Central memory CD8-positive, alpha-beta T cell (primary cell): ENCODE data around the gene GTF2H4.
A peak's percentile ranks its signal among the peaks of the same experiment; 100 is the strongest.
"Not testable (repeated sequence)": the region's sequence is repeated elsewhere in the genome, so short reads cannot be mapped to it uniquely, and the experiment has no call there.

Experiments
- ATAC-seq: fragments of 150-1000 bp; cut with Tn5 transposase; replicated peaks from 2 replicates; pipeline ENCODE4 v1.10.0; 2022; ENCODE audit warnings: mild to moderate bottlenecking, moderate FRiP score, moderate number of reproducible peaks; ENCODE audit not compliant: poor library complexity, severe bottlenecking; ENCODE audit errors: extremely low read depth
- DNase-seq, 2 donors: peaks; one replicate each; pipeline ENCODE4 v3.0.0; 2021; ENCODE audit warnings: low spot score in 2 of 2
- H3K27ac Mint-ChIP-seq: one replicate; pipeline ENCODE4 v1.8.0; 2022; ENCODE audit warnings: low read depth, mild to moderate bottlenecking, moderate library complexity, mixed read lengths
- H3K27me3 Mint-ChIP-seq: one replicate; pipeline ENCODE4 v1.8.0; 2022; ENCODE audit warnings: mixed read lengths
- H3K36me3 Mint-ChIP-seq: one replicate; pipeline ENCODE4 v1.8.0; 2022; ENCODE audit warnings: mild to moderate bottlenecking, moderate library complexity, mixed read lengths; ENCODE audit not compliant: insufficient read depth
- H3K4me1 Mint-ChIP-seq: one replicate; pipeline ENCODE4 v1.8.0; 2022; ENCODE audit warnings: mixed read lengths
- H3K4me3 Mint-ChIP-seq: one replicate; pipeline ENCODE4 v1.8.0; 2022; ENCODE audit warnings: mild to moderate bottlenecking, moderate library complexity, mixed read lengths
- H3K9me3 Mint-ChIP-seq: one replicate; pipeline ENCODE4 v1.8.0; 2022; ENCODE audit warnings: mixed read lengths

Gene GTF2H4

GRCh38 chr6:30907758-30908591, at the start of gene GTF2H4:
Gene GTF2H4 (plus strand): TSS chr6:30908207.
- Mint-ChIP-seq H3K27ac (peak within 1 kb of the TSS; percentile 32), H3K36me3 (peaks cover 6% of the 10 kb centered on the region), H3K9me3 (no peaks in the 10 kb centered on the region), H3K27me3 (no peaks in the 10 kb centered on the region), H3K4me1 (peaks cover 24% of the 10 kb centered on the region), H3K4me3 (peak within 1 kb of the TSS; percentile 93)
- peak; percentile 99 for ATAC-seq
- peak; percentile 80 to 85 for DNase-seq

DNA sequence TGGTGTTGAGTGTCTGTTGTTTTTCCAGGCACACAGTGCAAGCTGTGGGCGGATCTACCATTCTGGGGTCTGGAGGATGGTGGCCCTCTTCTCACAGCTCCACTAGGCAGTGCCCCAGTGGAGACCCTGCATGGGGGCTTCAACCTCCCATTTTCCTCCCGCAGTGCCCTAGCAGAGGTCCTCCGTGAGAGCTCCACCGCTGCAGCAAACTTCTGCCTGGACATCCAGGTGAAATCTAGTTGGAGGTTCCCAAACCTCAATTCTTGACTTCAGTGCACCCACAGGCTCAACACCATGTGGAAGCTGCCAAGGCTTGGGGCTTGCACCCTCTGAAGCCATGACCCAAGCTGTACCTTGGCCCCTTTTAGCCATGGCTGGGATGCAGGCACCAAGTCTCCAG, 48.3 kb upstream of the GTF2H4 start:
- H3K27me3 Mint-ChIP-seq = peaks cover 24% of the 10 kb centered on the region
- not testable (repeated sequence) for H3K4me3 Mint-ChIP-seq, H3K9me3 Mint-ChIP-seq, H3K27ac Mint-ChIP-seq, H3K4me1 Mint-ChIP-seq, ATAC-seq, DNase-seq, H3K36me3 Mint-ChIP-seq

- no peak overlapping the region for H3K27ac Mint-ChIP-seq
Measured at GRCh38 chr6:30861257-30862048, 46.6 kb upstream of the GTF2H4 start.

DNA sequence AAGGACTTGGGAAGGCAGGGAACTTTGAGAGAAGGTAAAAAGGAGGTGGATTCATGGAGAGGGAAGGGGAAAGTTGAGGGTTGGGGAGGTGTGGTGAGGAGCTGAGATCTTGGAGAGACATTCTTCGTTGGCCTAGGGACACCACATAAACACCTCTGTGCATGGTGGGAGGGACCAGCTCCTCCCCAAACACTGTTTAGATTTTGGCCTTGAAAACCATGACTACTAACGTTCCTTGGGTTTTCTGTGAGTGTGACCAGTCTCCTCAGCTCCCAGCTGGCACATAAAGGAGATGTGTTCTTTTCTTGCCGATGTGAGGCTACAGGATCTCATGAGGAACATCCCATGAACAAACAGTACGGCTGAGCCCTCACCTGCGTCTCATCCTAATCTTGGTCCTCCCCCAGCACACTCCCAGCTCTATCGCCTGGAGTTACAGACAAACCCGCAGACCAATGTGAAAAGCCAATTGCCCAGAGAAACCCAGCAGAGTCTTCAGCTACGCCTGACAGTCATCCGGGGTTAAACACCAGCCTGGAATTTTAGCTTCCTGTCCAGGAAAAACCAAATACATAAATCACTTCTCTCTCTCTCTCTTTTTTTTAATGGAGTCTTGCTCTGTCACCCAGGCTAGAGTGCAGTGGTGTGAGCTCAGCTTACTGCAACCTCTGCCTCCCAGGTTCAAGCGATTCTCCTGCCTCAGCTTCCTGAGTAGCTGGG, 45.7 kb upstream of the GTF2H4 start:
- Mint-ChIP-seq H3K4me3 (no peak overlapping the region), H3K36me3 (peaks cover 2% of the 10 kb centered on the region), H3K27ac (no peak overlapping the region), H3K9me3 (no peaks in the 10 kb centered on the region), H3K27me3 (no peaks in the 10 kb centered on the region), H3K4me1 (no peaks in the 10 kb centered on the region)
- DNase-seq (no peak), ATAC-seq (no peak)

More at GRCh38 chr6:30861257-30862048, 46.6 kb upstream of the GTF2H4 start:
- Mint-ChIP-seq H3K9me3 (no peaks in the 10 kb centered on the region), H3K4me3 (no peak overlapping the region), H3K4me1 (no peaks in the 10 kb centered on the region), H3K27me3 (peaks cover 7% of the 10 kb centered on the region), H3K36me3 (peaks cover 2% of the 10 kb centered on the region)
- ATAC-seq = no peak
- DNase-seq = no peak

- no peak overlapping the region for H3K27ac Mint-ChIP-seq
- H3K36me3 Mint-ChIP-seq = peaks cover 2% of the 10 kb centered on the region
- ATAC-seq = no peak
- no peak for DNase-seq
- H3K4me1 Mint-ChIP-seq = no peaks in the 10 kb centered on the region
- H3K27me3 Mint-ChIP-seq = no peaks in the 10 kb centered on the region
- no peak overlapping the region for H3K4me3 Mint-ChIP-seq
- H3K9me3 Mint-ChIP-seq = no peaks in the 10 kb centered on the region
Measured at GRCh38 chr6:30864325-30864724, 43.7 kb upstream of the GTF2H4 start.

DNA sequence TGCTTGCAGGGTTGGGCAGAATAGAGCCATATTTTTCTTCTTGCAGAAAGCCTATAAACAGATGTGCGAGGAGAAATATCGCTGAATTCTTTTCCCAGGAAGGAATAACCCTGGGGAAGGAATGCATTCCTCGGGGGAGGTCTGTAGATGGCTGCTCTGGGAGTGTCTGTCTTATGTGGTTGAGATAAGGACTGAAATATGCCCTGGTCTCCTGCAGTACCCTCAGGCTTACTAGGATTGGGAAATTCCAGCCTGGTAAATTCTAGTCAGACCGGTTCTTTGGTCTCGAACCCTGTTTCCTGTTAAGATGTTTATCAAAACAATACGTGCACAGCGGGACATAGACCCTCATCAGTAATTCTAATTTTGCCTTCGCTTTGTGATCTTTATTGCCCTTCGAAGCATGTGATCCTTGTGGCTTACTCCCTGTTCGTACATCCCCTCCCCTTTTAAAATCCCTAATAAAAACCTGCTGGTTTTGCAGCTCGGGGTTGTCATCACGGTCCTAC, 38.7 kb upstream of the GTF2H4 start:
- not testable (repeated sequence) for H3K36me3 Mint-ChIP-seq, ATAC-seq, H3K4me3 Mint-ChIP-seq, DNase-seq, H3K4me1 Mint-ChIP-seq, H3K27ac Mint-ChIP-seq
- Mint-ChIP-seq H3K27me3 (peaks cover 12% of the 10 kb centered on the region), H3K9me3 (peaks cover 11% of the 10 kb centered on the region)

GRCh38 chr6:30870546-30870945, 37.5 kb upstream of the GTF2H4 start:
- no peak for ATAC-seq
- DNase-seq = no peak
- Mint-ChIP-seq H3K4me3 (no peak overlapping the region), H3K27me3 (peaks cover 12% of the 10 kb centered on the region), H3K27ac (no peak overlapping the region), H3K36me3 (peaks cover 3% of the 10 kb centered on the region), H3K4me1 (no peaks in the 10 kb centered on the region), H3K9me3 (peaks cover 11% of the 10 kb centered on the region)

- ATAC-seq (no peak), DNase-seq (no peak)
- Mint-ChIP-seq H3K27me3 (peaks cover 12% of the 10 kb centered on the region), H3K27ac (no peak overlapping the region), H3K4me1 (no peaks in the 10 kb centered on the region), H3K9me3 (peaks cover 11% of the 10 kb centered on the region), H3K36me3 (peaks cover 3% of the 10 kb centered on the region), H3K4me3 (no peak overlapping the region)
Measured at GRCh38 chr6:30871592-30872183, 36.3 kb upstream of the GTF2H4 start.

DNA sequence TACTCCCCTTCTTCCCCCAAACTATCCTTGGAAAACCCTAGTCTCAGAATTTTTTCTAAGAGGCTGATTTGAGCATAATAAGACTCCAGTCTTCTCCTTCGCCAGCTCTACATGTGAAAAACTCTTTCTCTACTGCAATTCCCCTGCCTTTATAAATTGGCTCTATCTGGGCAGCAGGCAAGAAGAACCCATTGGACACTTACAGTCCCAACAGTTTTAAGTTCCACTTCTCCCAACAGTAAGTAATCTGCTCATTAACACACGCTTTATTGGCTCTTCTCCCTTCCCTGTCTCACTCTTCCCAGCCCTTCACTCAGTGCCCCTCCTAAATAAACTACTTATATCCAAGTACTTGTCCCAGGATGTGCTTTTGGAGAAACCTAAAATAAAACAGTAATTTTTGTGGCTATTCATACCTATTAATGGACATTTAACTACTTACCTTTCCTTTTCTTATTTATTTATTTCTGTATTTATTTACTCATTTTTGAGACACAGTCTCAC, 34.8 kb upstream of the GTF2H4 start:
- H3K4me1 Mint-ChIP-seq = peaks cover 9% of the 10 kb centered on the region
- H3K9me3 Mint-ChIP-seq = peaks cover 11% of the 10 kb centered on the region
- DNase-seq = no peak
- no peak for ATAC-seq
- H3K4me3 Mint-ChIP-seq = no peak overlapping the region
- H3K27me3 Mint-ChIP-seq = peaks cover 12% of the 10 kb centered on the region
- H3K27ac Mint-ChIP-seq = no peak overlapping the region
- peaks cover 3% of the 10 kb centered on the region for H3K36me3 Mint-ChIP-seq

DNA sequence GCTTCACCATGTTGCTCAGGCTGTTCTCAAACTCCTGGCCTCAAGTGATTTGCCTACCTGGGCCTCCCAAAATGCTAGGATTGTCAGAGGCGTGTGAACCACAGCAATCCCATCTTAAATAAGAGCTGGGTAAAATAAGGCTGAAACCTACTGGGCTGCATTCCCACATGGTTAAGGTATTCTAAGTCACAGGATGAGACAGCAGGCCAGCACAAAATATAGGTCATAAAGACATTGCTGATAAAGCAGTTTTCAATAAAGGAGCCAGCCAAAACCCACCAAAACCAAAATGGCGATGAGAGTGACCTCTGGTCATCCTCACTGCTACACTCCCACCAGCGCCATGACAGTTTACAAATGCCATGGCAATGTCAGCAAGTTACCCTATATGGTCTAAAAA, 34.2 kb upstream of the GTF2H4 start:
- not testable (repeated sequence) for ATAC-seq, H3K4me3 Mint-ChIP-seq, H3K27ac Mint-ChIP-seq, H3K4me1 Mint-ChIP-seq, DNase-seq, H3K36me3 Mint-ChIP-seq
- Mint-ChIP-seq H3K27me3 (peaks cover 12% of the 10 kb centered on the region), H3K9me3 (peaks cover 11% of the 10 kb centered on the region)

- H3K4me3 Mint-ChIP-seq = no peak overlapping the region
- peaks cover 12% of the 10 kb centered on the region for H3K27me3 Mint-ChIP-seq
- H3K4me1 Mint-ChIP-seq = peaks cover 9% of the 10 kb centered on the region
- ATAC-seq (no peak), DNase-seq (no peak)
- peaks cover 7% of the 10 kb centered on the region for H3K9me3 Mint-ChIP-seq
- H3K27ac Mint-ChIP-seq = no peak overlapping the region
- peaks cover 3% of the 10 kb centered on the region for H3K36me3 Mint-ChIP-seq
Measured at GRCh38 chr6:30875244-30876038, 32.6 kb upstream of the GTF2H4 start.
